NCI-H526 treated with DMSO at 0.1 percent for 48 hours (cell line): ENCODE results near the gene LMO4.

Experiments used
- DNase-seq: peaks from one replicate; lab custom pipeline; 2025; lab: John Stamatoyannopoulos, UW

LMO4 gene, protein sequence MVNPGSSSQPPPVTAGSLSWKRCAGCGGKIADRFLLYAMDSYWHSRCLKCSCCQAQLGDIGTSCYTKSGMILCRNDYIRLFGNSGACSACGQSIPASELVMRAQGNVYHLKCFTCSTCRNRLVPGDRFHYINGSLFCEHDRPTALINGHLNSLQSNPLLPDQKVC

GRCh38 chr1:87328272-87329050 is at the start of gene LMO4:
Gene LMO4 (plus strand): TSS chr1:87328880. CDS start chr1:87332016, 3,136 bp downstream.
- peak; percentile 97 for DNase-seq

GRCh38 chr1:87279536-87279875 is 49.2 kb upstream of the LMO4 start:
- DNase-seq, result no peak

DNA sequence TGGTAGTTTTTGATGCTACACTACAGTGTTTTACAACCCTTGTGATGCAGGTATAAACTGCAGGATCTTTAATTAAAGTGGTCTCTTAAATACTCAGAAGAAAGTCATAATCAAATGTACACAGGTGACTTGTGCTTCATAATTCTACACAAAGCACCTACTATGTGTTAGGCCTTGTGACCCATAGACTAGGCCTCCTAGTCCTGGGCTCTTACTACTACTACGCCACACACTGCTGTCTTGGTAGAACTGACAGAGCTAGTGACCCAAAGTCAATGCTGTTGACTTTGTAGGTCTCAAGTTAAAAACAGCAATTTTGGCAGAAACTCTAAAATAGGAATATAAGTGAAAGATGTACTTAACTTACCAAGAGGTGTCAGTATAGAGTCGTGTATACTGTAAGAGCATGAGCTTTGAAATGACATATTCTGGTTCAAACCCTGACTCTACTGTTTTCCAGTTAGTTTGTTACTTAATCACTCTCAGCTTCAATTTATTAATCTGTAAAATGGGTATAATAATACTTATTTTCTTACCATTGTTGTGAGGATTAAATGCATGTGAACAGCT is 48.6 kb upstream of the LMO4 start:
- DNase-seq, result no peak

DNA sequence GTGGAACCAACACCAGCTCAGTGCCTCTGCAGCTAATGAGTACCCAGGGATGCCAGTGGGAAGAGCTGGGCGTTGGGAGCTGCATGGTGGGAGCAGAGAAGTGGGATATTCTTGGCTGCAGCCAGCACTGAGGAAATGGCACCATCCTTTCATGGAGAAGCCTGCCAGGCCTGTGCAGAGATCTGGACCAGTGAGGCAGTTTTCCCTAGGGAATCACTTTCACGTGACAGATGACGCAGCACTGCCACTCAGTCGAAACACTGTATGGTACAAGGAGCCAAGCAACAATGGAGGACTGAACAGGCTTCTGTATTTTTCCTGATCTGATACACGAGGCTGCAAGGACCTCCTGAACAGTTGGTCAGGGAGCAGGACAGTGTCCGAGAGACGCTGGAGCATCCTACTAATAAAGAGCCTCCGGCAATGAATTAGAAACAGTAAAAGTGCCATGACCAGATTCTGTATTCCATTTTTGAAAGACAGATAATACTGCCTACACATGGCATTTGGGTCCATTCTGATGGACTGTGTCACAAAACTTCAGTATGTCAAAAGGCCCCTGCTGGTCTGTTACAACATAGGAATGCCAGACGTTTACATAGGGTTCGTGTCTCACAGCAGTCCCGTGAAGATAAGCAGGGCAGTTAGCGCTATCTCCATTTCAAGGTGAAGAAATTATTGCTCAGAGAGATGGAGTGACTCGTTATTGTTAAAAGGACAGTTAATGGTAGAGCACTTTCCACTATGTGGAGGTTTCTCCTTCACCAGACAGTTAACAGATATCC is 44.0 kb upstream of the LMO4 start:
- no peak for DNase-seq

DNA sequence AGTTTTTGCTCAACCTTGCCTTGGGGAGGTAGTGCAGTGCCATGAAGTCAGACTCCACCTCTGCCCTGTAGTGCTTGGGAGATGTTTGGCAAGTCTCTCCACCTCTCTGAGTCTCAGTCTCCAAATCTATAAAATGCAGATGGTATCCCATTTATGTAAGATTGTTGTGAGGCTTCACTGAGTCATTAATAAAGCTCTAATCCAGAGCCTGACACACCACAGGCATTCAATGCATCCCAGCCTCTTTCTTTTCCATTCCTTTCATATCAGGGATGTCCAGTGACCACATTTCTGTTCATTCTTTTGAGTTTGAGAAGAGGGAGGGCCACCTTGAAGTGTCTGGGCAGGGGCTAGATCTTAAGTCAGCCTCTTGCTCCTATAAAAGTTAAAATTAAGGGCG is 37.6 kb upstream of the LMO4 start:
- no peak for DNase-seq

DNA sequence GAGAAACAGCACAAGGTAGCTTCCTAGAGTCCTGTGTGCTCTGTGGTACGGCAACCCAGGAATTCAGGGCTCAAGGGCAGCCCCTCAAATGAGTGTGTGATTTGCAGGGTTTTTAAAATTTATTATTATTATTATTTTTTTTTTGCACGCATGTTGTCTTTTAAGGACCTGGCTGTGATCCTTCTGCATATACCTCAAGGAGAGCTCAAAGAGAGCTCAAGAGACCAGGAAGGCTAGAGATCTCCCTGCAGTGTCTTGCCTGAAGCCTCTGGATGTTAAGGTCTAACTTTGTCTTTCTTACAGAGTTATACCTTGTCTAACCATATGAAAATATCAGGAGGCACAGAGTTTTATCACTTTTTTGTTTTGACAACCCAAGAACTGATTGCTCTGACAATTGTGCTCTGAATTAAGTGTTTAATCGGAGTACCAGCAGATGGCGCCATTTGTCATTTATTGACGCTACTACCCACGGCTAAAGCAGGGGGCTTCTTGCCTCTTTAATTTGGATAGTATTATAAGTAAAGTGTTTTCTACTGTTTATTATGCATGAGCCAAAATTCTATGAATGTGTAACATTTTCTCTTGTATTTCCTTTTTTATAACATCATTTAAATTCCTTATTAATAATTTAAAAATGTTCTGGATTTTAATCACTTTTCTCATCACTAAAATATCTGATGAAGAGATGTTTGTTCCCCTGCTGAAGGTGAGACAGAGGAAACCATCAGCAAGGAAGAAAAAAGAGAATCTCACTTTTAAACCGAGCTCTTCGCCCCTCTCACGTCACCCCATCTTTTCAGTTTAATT is 35.8 kb upstream of the LMO4 start:
- DNase-seq, result peak; percentile 56

DNA sequence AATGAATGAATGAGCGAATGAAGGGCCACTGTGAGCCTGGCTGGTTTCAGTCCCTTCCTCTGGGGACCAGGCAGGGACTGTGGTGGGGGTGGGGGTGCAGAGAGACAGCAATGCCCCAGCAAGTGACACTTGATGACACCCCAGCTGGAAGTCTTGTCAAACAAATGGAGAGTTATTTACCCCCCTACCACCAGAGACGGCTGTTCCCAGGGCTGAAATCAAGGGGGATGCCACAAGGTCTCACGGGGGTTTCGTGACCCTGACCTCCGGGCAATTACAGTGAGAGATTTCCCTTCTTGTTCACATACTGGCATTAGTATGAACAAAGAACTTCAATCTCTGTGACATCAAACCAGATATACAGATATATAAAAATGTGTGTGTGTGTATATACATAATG is 34.0 kb upstream of the LMO4 start:
- no peak for DNase-seq

DNA sequence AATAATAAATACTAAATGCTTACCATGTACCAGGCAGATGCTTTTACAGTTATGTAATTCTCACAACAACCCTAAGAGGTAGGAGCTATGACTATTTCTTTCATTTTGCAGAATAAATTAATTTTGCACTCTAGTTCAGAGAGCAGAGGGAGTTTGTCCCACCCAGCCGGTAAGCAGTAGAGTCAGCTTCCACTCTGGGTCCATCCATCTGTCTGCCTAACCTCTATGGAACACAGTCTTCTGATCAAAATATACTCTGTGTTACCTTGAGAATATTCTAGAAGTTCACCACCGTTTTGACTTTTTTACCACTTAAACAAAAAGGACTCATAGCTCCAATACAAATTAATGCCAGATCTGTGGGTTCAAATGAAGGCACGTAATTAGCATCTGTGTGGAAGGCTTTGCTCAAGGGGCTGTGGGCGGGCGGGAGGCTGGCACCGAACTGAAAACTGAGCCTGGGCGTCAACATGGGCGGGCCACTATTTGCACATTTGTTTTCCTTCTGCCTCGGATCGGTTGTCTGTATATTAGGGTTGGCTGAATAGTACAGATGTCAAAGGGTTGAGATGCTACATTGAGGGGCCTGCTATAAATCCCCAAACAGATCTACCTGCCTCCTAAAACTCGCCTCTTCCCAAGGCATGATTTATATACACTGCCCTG is 33.1 kb upstream of the LMO4 start:
- no peak for DNase-seq

GRCh38 chr1:87296206-87296605 is 32.5 kb upstream of the LMO4 start:
- no peak for DNase-seq

- no peak for DNase-seq
Observed at GRCh38 chr1:87299661-87300060, 29.0 kb upstream of the LMO4 start.

GRCh38 chr1:87300628-87301027 is 28.1 kb upstream of the LMO4 start:
- no peak for DNase-seq

DNA sequence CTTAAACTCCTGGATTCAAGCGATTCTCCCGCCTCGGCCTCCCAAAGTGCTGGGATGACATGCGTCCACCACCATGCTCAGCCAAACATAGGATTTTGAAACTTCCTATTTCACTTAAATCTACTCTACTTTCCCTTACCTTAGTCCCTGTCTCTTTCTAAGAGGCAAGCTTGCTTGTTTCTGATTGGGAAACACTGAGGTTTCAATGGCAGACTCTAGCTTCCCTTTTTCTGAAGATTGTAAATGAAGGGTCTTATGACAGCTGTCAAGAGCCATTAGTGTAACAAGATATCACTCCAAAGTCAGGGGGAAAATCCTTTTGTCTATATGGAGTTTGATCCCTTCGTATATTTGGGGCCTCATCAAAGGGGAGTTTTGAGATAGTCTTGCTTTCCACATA is 23.5 kb upstream of the LMO4 start:
- DNase-seq, result no peak

GRCh38 chr1:87305762-87306161 is 22.9 kb upstream of the LMO4 start:
- no peak for DNase-seq

DNA sequence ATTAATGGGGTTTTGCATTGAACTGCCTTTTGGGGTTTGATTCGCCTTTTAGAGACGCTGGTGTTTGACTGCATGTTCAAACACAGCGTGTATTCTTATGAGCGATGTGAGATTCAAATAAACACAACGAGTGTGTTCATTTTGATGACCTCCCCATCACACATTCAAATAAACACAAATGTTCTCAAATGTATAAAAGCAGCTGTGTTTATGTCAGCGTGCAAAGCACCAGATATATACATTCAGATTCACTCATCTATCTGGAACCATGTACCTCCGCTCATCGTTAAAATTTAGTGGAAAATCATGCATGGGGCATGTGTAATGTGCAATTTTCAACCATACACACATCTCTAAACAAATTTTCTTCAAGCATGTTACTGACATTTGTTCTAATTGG is 21.4 kb upstream of the LMO4 start:
- peak; percentile 38 for DNase-seq

DNA sequence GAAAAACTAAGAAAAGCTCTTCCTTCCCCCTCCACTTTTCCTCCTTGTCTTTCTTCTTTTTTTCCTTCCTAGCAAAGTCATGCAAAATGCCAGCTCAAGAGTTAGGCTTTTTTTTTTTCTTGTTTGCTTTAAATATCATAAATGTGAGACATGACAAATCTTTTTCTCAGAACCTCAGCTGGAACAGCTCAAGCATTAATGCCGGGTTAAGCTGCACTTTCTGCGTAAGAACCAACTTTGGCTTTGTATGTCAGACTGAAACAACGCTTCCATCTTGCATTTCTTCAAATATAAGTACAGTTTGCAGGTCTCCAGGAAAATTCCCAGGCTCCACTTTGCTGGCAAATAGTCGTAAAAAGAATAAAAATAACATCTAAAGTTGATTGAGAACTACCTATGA is 20.7 kb upstream of the LMO4 start:
- DNase-seq, result no peak

GRCh38 chr1:87314091-87314490 is 14.6 kb upstream of the LMO4 start:
- no peak for DNase-seq

DNA sequence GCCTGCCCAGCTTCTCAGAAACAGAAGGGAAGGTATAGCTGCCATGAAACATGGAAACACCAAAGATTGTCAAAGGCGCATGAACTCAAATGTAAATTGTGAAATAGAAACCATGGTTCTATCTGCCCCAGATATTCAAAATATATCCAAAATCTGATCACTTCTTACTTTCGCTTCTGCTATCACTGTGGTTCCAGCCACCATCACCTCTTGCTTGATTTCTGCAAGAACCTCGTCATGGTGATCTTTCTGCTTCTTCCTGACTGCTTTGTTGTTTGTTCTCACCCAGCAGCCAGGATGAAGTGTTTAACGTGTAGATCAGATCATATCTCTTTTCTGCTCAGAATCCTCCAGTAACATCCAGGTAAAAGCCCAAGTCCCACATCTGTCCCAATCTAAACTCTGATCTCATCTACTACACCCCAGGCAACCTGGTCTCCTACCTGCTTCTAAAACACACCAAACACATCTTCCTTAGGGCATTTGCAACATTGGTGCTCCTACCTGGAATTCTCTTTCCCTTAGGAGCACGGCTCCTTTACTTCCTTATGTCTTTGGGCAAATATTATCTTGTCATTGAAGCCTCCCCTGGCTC is 10.5 kb upstream of the LMO4 start:
- DNase-seq, result no peak

GRCh38 chr1:87318806-87319205 is 9.9 kb upstream of the LMO4 start:
- no peak for DNase-seq

- peak; percentile 73 for DNase-seq
Observed at GRCh38 chr1:87325982-87326738, 2.5 kb upstream of the LMO4 start.
